ENCODE data around the gene CLMP. TPM values are rescaled to one million over a fixed set of nuclear protein-coding genes. Genes with fewer than 3 reads are reported as not detected.
"Not testable (repeated sequence)": the region's sequence is repeated elsewhere in the genome, so short reads cannot be mapped to it uniquely, and the experiment has no call there.

Gene CLMP
- polyA plus RNA-seq, 2 of the 4 experiments (the other 2 are of a cell fraction), result 15.7 to 17.1 TPM

GRCh38 chr11:123061403-123062157 lies 133.5 kb downstream of the CLMP start, which contains the start of gene HSPA8 (continued):
- TF ChIP-seq, protein P1, sequence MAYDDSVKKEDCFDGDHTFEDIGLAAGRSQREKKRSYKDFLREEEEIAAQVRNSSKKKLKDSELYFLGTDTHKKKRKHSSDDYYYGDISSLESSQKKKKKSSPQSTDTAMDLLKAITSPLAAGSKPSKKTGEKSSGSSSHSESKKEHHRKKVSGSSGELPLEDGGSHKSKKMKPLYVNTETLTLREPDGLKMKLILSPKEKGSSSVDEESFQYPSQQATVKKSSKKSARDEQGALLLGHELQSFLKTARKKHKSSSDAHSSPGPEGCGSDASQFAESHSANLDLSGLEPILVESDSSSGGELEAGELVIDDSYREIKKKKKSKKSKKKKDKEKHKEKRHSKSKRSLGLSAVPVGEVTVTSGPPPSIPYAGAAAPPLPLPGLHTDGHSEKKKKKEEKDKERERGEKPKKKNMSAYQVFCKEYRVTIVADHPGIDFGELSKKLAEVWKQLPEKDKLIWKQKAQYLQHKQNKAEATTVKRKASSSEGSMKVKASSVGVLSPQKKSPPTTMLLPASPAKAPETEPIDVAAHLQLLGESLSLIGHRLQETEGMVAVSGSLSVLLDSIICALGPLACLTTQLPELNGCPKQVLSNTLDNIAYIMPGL (CRISPR knock-in tag; IDR thresholded peaks at IDR 0.05; ENCODE audit: borderline replicate concordance), result no peak
- TF ChIP-seq EP300 (IDR thresholded peaks at IDR 0.05), result no peak

DNA sequence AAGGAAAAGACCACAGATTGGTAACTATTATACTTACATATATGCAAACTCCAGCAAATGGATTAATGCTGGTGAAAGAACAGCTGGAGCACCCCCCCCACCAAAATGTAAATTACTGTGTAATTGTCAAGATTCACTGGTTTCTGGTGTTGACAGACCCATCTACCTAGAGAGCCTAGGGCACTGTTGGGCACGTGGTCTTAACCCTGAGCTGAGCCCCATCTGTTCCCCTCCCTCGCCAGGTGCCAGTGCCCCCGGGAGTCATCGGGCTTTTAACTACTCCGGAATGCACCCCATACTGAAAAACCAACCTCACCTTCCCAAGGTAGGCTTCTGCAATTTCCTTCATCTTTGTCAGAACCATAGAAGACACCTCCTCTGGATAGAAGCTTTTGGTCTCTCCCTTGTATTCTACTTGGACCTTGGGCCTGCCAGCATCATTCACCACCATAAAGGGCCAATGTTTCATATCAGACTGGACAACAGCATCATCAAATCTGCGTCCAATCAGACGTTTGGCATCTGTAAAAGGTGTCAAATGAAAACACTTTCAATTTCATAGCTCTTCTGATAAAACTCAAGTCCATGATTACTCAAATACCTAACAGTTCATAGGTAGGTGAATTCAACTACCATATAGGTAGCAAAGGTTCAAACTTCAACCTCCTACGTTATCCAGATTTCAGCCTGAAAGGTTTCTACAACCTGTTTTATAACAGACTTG lies 134.6 kb downstream of the CLMP start:
- 1% methylated on average over 8 of the region's 8 CpGs for WGBS (ENCODE audit: missing lambda C conversion rate)
- DNase-seq (ENCODE audit: low read depth in 1 of 2, low spot score in 1 of 2), result no peak
- POLR2A ChIA-PET, result no interaction called here

DNA sequence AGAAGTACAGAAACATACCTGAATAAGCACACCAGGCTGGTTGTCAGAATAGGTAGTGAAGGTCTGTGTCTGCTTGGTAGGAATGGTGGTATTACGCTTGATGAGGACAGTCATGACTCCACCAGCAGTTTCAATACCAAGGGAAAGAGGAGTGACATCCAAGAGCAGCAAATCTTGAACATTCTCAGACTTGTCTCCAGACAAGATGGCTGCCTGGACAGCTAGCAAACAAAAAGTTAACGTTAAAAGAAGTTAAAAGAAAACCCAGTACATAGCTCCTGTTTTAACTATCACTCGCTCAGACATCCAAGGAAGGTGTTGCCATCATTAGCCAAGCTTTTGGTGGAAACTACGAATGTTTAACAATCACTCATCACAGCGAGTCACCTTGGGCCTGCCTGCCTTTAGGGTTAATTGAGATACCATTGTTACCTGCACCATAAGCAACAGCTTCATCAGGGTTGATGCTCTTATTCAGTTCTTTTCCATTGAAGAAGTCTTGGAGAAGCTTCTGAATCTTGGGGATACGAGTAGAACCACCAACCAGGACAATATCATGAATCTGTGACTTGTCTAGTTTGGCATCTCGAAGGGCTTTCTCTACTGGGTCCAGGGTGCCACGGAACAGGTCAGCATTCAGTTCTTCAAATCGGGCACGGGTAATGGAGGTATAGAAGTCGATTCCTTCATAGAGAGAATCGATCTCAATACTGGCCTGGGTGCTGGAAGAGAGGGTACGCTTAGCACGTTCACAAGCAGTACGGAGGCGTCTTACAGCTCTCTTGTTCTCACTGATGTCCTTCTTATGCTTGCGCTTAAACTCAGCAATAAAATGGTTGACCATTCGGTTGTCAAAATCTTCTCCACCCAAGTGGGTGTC lies 135.8 kb downstream of the CLMP start:
- 0 out of 2 replicates have a peak, but pooled peaks have one; percentile 13 for TF ChIP-seq GATA3 (IDR thresholded peaks at IDR 0.05; ENCODE audit: borderline replicate concordance)
- not testable (repeated sequence) for DNase-seq (ENCODE audit: low read depth in 1 of 2, low spot score in 1 of 2); FAIRE-seq

More for the DNA sequence above, 134.6 kb downstream of the CLMP start:
- Histone ChIP-seq H3K9me3 (no peaks in the 10 kb centered on the region), H3K4me2 (peak overlapping the region; percentile 91), H3K4me3 (peak overlapping the region; percentile 98), H3K4me1 (peaks cover 53% of the 10 kb centered on the region), H3K27ac (peak overlapping the region; percentile 98 to 100)
- FAIRE-seq, result no peak
- CTCF ChIA-PET, result no interaction called here
- no peak for TF ChIP-seq ZSCAN20 (CRISPR knock-in tag; IDR thresholded peaks at IDR 0.05)
- TF ChIP-seq JUN (IDR thresholded peaks at IDR 0.05), result peak in 1 of 2 experiments; percentile 15; a peak in 1 of 5 replicates
- ATAC-seq, result no peak

DNA sequence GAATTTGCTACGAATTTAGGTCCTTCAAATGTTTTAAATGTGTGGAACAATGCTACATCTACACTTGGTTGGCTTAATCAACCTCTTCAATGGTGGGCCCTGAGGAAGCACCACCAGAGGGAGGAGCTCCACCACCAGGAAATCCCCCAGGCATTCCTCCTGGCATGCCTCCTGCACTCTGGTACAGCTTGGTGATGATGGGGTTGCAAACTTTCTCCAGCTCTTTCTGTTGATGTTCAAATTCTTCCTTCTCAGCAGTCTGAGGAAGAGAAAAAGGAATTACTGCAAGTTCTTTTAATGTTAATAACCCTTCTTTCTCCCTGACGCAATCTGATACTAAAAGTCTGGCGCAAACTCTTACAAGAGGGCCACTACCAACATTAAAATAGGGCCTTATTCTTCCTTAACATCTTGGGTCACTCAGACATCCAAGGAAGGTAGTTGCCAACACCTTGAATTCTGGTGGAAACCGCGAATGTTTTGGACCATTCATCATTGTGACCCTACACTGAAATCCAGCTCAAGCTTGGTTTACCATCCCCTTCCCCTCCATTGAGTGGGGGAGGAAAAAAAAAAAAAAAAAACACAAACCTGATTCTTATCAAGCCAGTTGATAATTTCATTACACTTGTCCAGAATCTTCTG lies 137.3 kb downstream of the CLMP start:
- no peak for TF ChIP-seq HOXB13 (CRISPR knock-in tag; IDR thresholded peaks at IDR 0.05; ENCODE audit: low read depth)
- TF ChIP-seq E2F6 (IDR thresholded peaks at IDR 0.05; ENCODE audit: borderline replicate concordance, low read depth), result no peak
- TF ChIP-seq CBX8 (IDR thresholded peaks at IDR 0.05), result no peak
- TF ChIP-seq FOXS1 (CRISPR knock-in tag; IDR thresholded peaks at IDR 0.05), result no peak
- no peak for TF ChIP-seq RNF2 (IDR thresholded peaks at IDR 0.05; ENCODE audit: borderline replicate concordance, low read depth)
- no peak for TF ChIP-seq JUNB (IDR thresholded peaks at IDR 0.05)
- TF ChIP-seq NR3C1 (IDR thresholded peaks at IDR 0.05), result no peak
- TF ChIP-seq RARB (CRISPR knock-in tag; IDR thresholded peaks at IDR 0.05), result no peak
- TF ChIP-seq POLR2A (IDR thresholded peaks at IDR 0.05; ENCODE audit: low read length), result no peak
- no peak for TF ChIP-seq MAFK (IDR thresholded peaks at IDR 0.05; ENCODE audit: partially characterized antibody)
- ChIA-PET POLR2A (no interaction called here), CTCF (interaction anchor here (2.0 kb wide), 1 partner anchor 11 kb away, joined by 8 read pairs; no protein-coding TSS in a partner anchor)
- H3K4me2 ChIP-seq, result peak overlapping the region; percentile 91
- H3K4me3 ChIP-seq, result peak overlapping the region; percentile 98
- ATAC-seq (no peak), FAIRE-seq (no peak), DNase-seq (ENCODE audit: low read depth in 1 of 2, low spot score in 1 of 2) (no peak)
- 0 out of 6 replicates have a peak overlapping the region, but pooled peaks of 1 of the 2 experiments have one; percentile 27 for H3K27ac ChIP-seq
- H3K9me3 ChIP-seq, result no peaks in the 10 kb centered on the region
- WGBS (ENCODE audit: missing lambda C conversion rate), result 42% methylated on average over 5 of the region's 5 CpGs
- H3K4me1 ChIP-seq, result peaks cover 44% of the 10 kb centered on the region

More for the DNA sequence above, 135.8 kb downstream of the CLMP start:
- H3K9me3 ChIP-seq, POLR2A ChIA-PET, ATAC-seq: not testable (repeated sequence)
- CTCF ChIA-PET, result interaction anchor here (0.7 to 1.0 kb wide), 4 partner anchors 188 to 202 kb away, joined by 3 to 5 read pairs (median 4); no protein-coding TSS in a partner anchor
- H3K4me1 ChIP-seq, result peaks cover 51% of the 10 kb centered on the region
- H3K4me3 ChIP-seq, result peak overlapping the region; percentile 98
- peak overlapping the region; percentile 91 for H3K4me2 ChIP-seq
- peak overlapping the region in 1 of 2 experiments; percentile 98; a peak in 2 of 6 replicates for H3K27ac ChIP-seq
- 7% methylated on average over 18 of the region's 18 CpGs for WGBS (ENCODE audit: missing lambda C conversion rate)
